Upper lobe of left lung (tissue), 6 donors: Measurements from ENCODE around the gene CXCR3. TPM values are rescaled to one million over a fixed set of nuclear protein-coding genes. Genes with fewer than 3 reads are reported as not detected.
"Not testable (repeated sequence)": the region's sequence is repeated elsewhere in the genome, so short reads cannot be mapped to it uniquely, and the experiment has no call there.

Experiments
- ATAC-seq, 2 donors: fragments of 200-7000 bp; cut with Tn5 transposase; one replicate each; pipeline ENCODE4 v1.9.1; 2022; ENCODE audit warnings: mild to moderate bottlenecking in 2 of 2, moderate library complexity in 2 of 2; ENCODE audit not compliant: low FRiP score in 2 of 2
- DNase-seq, 2 donors: peaks; one replicate each; pipeline ENCODE4 v3.0.0-alpha.2; 2019 to 2020
- H3K27ac ChIP-seq, 4 donors: fragments of 200-600 bp; sonication (generic); one replicate each; pipeline ENCODE4 v1.5.1; 2016 to 2019
- H3K27me3 ChIP-seq, 4 donors: fragments of 200-600 bp; sonication (generic); one replicate each; pipeline ENCODE4 v1.5.1; 2017 to 2019
- H3K36me3 ChIP-seq, 4 donors: fragments of 200-600 bp; sonication (generic); one replicate each; pipeline ENCODE4 v1.5.1; 2016 to 2019
- H3K4me1 ChIP-seq, 4 donors: fragments of 200-600 bp; sonication (generic); one replicate each; pipeline ENCODE4 v1.5.1; 2018 to 2019
- H3K4me3 ChIP-seq, 4 donors: fragments of 200-600 bp; sonication (generic); one replicate each; pipeline ENCODE4 v1.5.1; 2017 to 2019; ENCODE audit warnings: mild to moderate bottlenecking in 2 of 4, moderate library complexity in 1 of 4
- H3K9me3 ChIP-seq, 4 donors: fragments of 200-600 bp; sonication (generic); one replicate each; pipeline ENCODE4 v1.5.1; 2018 to 2019
- CTCF ChIP-seq, 6 experiments: fragments of 450-650 bp in 4 of 6; fragments of 200-600 bp in 2 of 6; sonication (generic) in 2 of 6; IDR thresholded peaks; one replicate each; pipeline ENCODE4 v1.5.1; 2016 to 2019; ENCODE audit warnings: antibody characterized with exemption in 6 of 6
- EP300 ChIP-seq, 4 donors: sonication (generic); formaldehyde crosslinking; IDR thresholded peaks; one replicate each; pipeline ENCODE4 v1.5.1; 2017; ENCODE audit warnings: antibody characterized with exemption in 4 of 4, control low read depth in 2 of 4
- POLR2A ChIP-seq, 4 donors: fragments of 450-650 bp; IDR thresholded peaks; one replicate each; pipeline ENCODE4 v1.5.1; 2016 to 2017; ENCODE audit warnings: antibody characterized with exemption in 4 of 4, mild to moderate bottlenecking in 2 of 4
- POLR2AphosphoS5 ChIP-seq, 2 donors: sonication (generic); formaldehyde crosslinking; IDR thresholded peaks; one replicate each; pipeline ENCODE4 v1.5.1; 2017; ENCODE audit warnings: antibody characterized with exemption in 2 of 2
- WGBS, 2 donors: methylation state at CpG; one replicate each; pipeline ENCODE4 v1.1.5; 2017 to 2018; 5-methylcytosine and 5-hydroxymethylcytosine counted together
- total RNA-seq, 6 donors: library from RNA; depleted of rRNA in 4 of 6; stranded (reverse); fragments of >200 nt in 4 of 6; gene quantifications; one replicate each; pipeline versions ENCODE4 v1.1.0 to v1.2.1, GENCODE V29; 2016 to 2021
- donor health status: DM: no; HTN: no; CAD: no; lungs with moderate emphysema.
- donor health status: DM: no; HTN: yes; CAD: no; lungs with severe emphysema.

CXCR3 gene
- total RNA-seq, 6 donors from 2014 or later, result 0.76 to 5.2 (median 0.97) TPM; not detected in 1

- Histone ChIP-seq H3K27ac (no peak overlapping the region), H3K9me3 (no peaks in the 10 kb centered on the region), H3K27me3 (no peaks in the 10 kb centered on the region), H3K36me3 (no peaks in the 10 kb centered on the region), H3K4me1 (no peaks in the 10 kb centered on the region), H3K4me3 (no peak overlapping the region)
- TF ChIP-seq EP300 (IDR thresholded peaks at IDR 0.05), result no peak
- TF ChIP-seq CTCF (IDR thresholded peaks at IDR 0.05), result peak in 5 of 6 experiments; percentile 40 to 53 (median 40)
- DNase-seq, result peak in 1 of 2 donors; percentile 39
- 31 to 33% methylated on average over 2 of the region's 2 CpGs for WGBS, 2 donors
- ATAC-seq, result peak; percentile 69 to 85
These were observed 34.1 kb upstream of the CXCR3 start for GRCh38 chrX:71652405-71652804.

- Histone ChIP-seq H3K4me3 (no peak overlapping the region), H3K27ac (no peak overlapping the region), H3K4me1 (no peaks in the 10 kb centered on the region), H3K9me3 (no peaks in the 10 kb centered on the region), H3K36me3 (no peaks in the 10 kb centered on the region), H3K27me3 (no peaks in the 10 kb centered on the region)
- WGBS, 2 donors, result 55% methylated on average over 4 of the region's 4 CpGs; no CpG with 5 or more reads in 1 of the 2 donors
- TF ChIP-seq CTCF (IDR thresholded peaks at IDR 0.05) (peak in 3 of 6 experiments; percentile 15 to 22 (median 21)), POLR2A (IDR thresholded peaks at IDR 0.05) (no peak)
- ATAC-seq (peak in 1 of 2 donors; percentile 72), DNase-seq (no peak)
These were observed 32.1 kb upstream of the CXCR3 start for GRCh38 chrX:71650333-71650969.

- not testable (repeated sequence) for H3K27ac ChIP-seq, H3K4me1 ChIP-seq, H3K4me3 ChIP-seq, ATAC-seq, DNase-seq, H3K36me3 ChIP-seq, H3K9me3 ChIP-seq, H3K27me3 ChIP-seq
- WGBS, 2 donors, result 61 to 73% methylated on average over 5 to 6 of the region's 6 CpGs
These were observed 26.1 kb upstream of the CXCR3 start for GRCh38 chrX:71644406-71644805.

- ATAC-seq, result no peak
- Histone ChIP-seq H3K4me1 (no peaks in the 10 kb centered on the region), H3K36me3 (no peaks in the 10 kb centered on the region), H3K9me3 (no peaks in the 10 kb centered on the region), H3K4me3 (no peak overlapping the region), H3K27me3 (no peaks in the 10 kb centered on the region), H3K27ac (no peak overlapping the region)
- TF ChIP-seq CTCF (IDR thresholded peaks at IDR 0.05), result no peak
- TF ChIP-seq EP300 (IDR thresholded peaks at IDR 0.05), result no peak
- no peak for TF ChIP-seq POLR2AphosphoS5 (IDR thresholded peaks at IDR 0.05)
- TF ChIP-seq POLR2A (IDR thresholded peaks at IDR 0.05), result no peak
- no peak for DNase-seq
- 84 to 95% methylated on average over 4 of the region's 4 CpGs for WGBS, 2 donors
These were observed 21.7 kb upstream of the CXCR3 start for GRCh38 chrX:71640002-71640401.

GRCh38 chrX:71638409-71638808, 20.1 kb upstream of the CXCR3 start:
- H3K27me3 ChIP-seq, result no peaks in the 10 kb centered on the region
- H3K9me3 ChIP-seq, result no peaks in the 10 kb centered on the region
- H3K4me3 ChIP-seq, result no peak overlapping the region
- DNase-seq (no peak), ATAC-seq (no peak)
- H3K36me3 ChIP-seq, result no peaks in the 10 kb centered on the region
- peaks cover 0 to 1% (median 0%) of the 10 kb centered on the region in 4 donors for H3K4me1 ChIP-seq
- TF ChIP-seq EP300 (IDR thresholded peaks at IDR 0.05) (no peak), CTCF (IDR thresholded peaks at IDR 0.05) (no peak), POLR2AphosphoS5 (IDR thresholded peaks at IDR 0.05) (no peak), POLR2A (IDR thresholded peaks at IDR 0.05) (no peak)
- H3K27ac ChIP-seq, result no peak overlapping the region
- 58 to 79% methylated on average over 4 of the region's 4 CpGs for WGBS, 2 donors
